HG03060 (cell line): Measurements from ENCODE around the gene PPP1R26.
"Not testable (repeated sequence)": the region's sequence is repeated elsewhere in the genome, so short reads cannot be mapped to it uniquely, and the experiment has no call there.

Experiments
- ATAC-seq: cut with Tn5 transposase; IDR thresholded peaks from one replicate; pipeline ENCODE4 v1.9.1; 2021; ENCODE audit warnings: low read depth, moderate number of reproducible peaks; ENCODE audit not compliant: unreplicated experiment

The PPP1R26 gene

GRCh38 chr9:135456436-135457104, 23.0 kb upstream of the PPP1R26 start:
- ATAC-seq = no peak

DNA sequence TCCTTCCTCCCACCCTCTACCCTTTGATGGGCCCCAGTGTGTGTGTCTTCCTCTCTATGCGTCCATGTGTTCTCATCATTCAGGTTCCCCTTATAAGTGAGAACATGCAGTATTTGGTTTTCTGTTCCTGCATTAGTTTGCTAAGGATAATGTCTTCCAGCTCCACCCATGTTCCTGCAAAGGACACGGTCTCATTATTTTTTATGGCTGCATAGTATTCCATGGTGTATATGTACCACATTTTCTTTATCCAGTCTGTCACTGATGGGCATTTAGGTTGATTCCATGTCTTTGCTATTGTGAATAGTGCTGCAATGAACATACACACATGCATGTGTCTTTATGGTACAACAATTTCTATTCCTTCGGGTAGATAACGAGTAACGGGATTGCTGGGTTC, 21.1 kb upstream of the PPP1R26 start:
- not testable (repeated sequence) for ATAC-seq

DNA sequence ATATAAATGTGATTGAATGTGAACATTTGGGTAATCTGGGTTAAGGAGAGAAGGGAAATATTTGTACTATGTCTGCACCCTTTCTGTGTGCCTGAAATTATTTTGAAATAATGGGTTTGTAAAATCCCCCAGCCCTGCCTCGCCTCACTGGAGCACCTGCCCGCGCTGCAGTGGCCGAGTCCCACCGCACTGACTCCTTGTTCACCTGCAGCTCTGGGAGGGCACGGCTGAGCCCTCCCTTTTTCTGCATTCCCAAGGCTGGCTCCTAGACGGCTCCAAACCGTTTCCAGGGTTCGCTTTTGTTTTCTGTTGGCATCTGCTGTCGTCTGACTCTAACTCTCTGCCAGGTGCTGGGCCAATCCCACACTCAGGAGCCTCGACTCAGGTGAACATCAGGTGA, 17.6 kb upstream of the PPP1R26 start:
- no peak for ATAC-seq

DNA sequence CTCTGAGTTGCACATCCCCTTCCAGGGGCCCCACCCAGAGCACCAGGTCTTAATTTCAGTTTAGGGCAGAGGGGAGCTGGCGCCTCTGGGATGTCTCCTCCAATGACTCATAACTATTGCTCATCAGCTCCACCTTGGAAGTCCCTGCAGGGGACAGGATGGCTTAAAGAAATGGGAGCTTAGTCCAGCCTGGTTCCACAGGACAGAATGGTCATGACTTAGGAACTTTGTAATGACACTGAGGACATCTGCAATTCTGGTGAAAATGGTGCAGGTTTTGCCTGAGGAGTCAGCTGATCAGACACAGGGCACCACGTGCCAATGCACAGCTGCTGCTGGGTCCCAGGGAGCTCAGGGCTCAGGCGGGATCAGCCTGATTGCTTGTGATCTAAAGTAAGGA, 16.4 kb upstream of the PPP1R26 start:
- no peak for ATAC-seq

DNA sequence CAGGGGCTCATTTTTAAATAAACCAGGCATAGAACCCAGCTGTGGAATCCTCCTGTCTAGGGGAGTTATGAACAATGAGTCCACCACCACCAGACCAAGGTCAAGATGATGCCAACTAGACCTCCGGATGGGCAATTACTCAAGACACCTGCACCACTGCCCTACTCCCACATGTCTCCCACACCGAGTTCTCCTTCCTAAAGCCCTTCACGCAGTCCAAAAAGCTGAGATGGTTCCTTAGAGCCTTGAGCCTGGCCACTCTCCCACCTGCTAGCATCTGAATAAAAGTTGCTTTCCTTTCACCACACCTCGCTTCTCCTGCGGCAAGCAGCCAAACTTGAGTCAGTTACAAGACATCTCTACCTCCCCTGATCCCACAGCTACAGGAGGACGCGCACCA, 15.4 kb upstream of the PPP1R26 start:
- ATAC-seq = no peak

DNA sequence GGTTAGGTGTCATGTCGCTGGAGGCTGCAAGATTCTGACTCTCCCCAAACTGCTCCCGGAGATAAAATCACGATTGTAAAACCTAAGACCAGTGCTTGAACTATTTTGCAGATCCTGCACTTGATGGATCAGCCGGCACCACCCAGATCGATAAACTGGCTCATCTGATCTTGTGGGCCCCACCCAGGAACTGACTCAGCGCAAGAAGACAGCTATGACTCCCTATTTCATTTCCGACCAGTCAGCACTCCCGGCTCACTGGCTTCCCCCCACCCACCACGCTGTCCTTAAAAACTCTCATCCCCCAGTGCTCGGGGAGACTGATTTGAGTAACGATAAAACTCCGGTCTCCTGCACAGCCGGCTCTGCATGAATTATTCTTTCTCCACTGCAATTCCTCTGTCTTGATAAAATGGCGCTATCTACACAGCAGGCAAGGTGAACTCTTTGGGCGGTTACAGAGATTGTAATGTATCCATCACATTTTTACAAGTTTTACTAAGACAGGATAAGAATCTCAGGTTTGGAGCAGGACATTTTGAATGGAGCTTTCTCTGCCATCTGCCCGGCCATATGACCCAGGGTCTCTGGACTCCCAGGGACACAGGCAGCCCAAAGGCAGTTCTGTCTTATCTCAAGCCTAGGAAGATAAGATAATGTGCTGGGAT, 10.6 kb upstream of the PPP1R26 start:
- no peak for ATAC-seq

DNA sequence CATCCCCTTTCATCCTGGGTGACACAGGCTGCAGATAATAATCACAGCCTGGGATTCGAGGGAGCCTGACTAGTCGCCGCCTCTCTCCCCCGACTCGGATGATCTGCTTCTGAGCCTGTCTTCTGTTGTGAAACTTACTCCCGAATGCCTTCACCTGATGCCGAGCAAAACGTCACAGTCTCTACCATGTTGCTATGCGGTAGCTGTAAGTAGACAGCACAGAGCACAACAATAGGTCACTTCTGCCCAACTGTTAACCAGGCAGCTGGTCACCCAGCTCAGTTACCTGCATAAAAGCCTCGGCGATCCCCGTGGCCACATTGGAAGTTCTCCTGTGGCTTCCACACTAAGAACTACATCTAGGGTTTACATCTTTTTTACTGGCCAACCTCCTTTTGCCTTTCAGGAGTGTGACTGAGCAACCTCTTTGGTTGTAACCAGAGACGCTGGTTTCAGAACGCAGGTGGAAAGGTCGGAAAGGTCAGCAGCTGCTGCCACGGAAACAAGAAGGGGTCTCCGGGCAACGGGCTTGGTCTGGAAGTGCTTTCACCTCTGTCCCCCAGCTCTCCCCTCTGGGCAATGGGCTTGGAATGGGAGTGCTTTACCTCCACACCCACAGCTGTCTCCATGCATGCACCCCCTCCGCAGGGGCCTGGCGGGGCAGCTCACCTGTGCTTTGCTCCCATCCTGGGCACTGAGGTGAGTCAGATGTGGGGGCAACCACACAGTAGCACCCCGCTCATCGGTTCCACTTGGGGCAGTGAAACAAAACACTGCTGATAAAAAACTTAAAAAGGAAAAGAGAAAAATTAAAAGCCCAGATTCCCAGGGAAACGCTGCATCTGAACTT, 7.6 kb upstream of the PPP1R26 start:
- no peak for ATAC-seq

- ATAC-seq = no peak
Measured at GRCh38 chr9:135473972-135474543, 5.5 kb upstream of the PPP1R26 start.

DNA sequence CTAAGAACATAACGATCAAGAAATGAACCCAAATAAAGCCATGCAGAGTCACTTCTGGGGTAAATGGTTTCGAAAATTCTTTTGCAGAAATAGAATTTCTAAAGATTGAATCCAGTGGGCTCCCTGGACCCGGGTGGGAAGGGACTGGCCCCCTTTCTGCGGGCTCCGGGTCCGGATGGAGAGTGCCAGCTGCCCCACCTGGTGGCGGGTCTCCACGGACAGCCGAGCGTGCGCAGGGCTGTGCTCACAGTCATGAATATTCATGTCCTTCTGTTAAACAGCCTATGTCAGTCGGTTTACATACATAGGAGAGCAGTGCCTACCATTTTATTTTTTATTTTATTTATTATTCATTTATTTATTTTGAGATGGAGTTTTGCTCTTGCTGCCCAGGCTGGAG, 4.7 kb upstream of the PPP1R26 start:
- ATAC-seq = no peak

- ATAC-seq = no peak
Measured at GRCh38 chr9:135476561-135477355, 2.8 kb upstream of the PPP1R26 start.

- no peak for ATAC-seq
Measured at GRCh38 chr9:135478191-135478590, 1.4 kb upstream of the PPP1R26 start.

DNA sequence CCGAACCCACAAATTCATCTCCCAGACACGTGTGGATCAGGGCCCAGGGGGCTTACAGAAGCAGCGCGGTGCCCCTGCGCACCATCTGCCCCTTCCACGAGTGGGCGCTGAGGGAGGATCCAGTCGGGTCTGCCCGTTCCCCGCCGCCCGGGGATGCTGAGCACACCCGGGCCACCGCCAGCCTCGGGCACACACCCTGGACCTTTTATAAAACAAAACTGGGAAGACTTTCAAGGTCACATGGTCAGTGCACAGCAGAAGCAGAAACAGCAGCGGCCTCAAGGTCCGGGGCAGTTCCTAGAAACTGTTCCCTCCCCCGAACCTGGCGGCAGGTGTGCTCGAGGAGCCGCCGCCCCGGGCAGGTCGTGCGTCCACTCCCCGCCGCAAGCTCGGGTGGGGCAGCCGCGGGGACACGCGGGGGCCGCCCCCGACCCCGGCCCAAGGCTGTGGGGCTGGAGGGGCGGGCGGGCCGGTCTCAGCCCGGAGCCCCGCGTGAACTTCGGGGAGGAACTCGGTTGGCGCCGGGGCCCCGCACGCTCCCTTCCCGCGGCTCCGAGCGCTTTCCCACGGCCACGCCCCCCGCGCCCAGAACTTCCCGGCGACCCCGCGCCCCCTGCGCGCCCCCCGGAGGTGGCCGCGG, 633 bp upstream of the PPP1R26 start:
- no peak for ATAC-seq

GRCh38 chr9:135480071-135480939, 723 bp downstream of the PPP1R26 start:
- no peak for ATAC-seq

DNA sequence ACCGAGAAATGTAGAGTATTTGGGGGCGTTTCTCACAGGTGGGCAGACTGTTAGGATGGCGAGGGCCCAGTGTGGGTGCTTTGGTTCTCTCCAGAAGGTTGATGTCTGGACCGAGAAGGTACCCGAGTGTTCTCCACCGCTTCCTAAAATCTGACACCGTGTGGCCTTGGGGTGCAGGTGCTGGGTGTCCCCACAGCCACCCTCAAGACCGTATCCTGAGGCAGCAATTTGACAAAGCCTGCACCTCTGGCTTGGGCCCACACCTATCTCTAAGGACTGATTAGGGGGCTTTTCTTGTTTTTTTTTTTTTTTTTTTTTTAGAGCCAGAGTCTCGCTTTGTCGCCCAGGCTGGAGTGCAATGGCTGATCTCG, 1.3 kb downstream of the PPP1R26 start:
- no peak for ATAC-seq

GRCh38 chr9:135482015-135482754, 2.6 kb downstream of the PPP1R26 start:
- ATAC-seq = no peak

DNA sequence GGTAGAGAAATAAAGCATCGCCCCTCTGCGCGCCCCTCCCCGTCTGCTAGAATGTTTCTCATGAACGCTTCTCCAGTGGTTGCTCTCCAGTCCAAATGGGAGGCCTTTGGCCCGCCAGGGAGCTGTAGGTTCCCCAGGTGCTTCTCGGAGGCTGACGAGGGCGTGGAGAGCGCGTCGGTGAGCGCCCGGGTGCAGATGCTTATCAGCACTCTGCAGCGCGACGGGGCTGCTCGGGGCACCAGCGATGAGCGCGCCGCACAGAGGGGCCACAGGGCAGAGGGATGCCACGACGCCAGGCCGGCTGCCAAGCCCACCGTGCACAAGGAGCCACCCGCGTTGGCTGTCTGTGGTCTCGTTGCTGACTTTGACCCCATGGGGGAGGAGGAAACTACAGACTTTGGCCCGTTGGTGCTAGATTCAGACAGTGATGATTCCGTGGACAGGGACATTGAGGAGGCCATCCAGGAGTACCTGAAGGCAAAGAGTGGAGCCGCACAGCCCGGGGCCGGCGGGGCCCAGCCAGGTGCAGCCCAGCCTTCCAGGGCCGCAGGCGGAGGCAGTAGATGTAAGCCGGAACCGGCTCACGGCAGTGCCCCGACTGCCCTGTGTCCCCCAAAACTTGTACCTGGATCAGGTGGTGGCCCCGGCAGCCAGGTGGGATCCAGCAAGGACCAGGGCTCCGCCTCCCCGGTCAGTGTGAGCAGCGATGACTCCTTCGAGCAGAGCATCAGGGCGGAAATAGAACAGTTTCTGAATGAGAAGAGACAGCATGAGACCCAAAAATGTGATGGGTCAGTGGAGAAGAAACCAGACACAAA, 5.1 kb downstream of the PPP1R26 start:
- ATAC-seq = no peak

GRCh38 chr9:135485385-135485784, 5.8 kb downstream of the PPP1R26 start:
- no peak for ATAC-seq

GRCh38 chr9:135485832-135486231, 6.2 kb downstream of the PPP1R26 start:
- ATAC-seq = no peak
